GM23338 (cell line): ENCODE measurements around the gene CDKN2AIP. TPM values are rescaled to one million over a fixed set of nuclear protein-coding genes. Genes with fewer than 3 reads are reported as not detected.

Source experiments
- ATAC-seq: fragments of 200-7000 bp; cut with Tn5 transposase; 3 replicates; pipeline ENCODE4 v1.9.1; 2020
- DNase-seq: peaks from one replicate; pipeline ENCODE4 v3.0.0-alpha.2; 2015; ENCODE audit warnings: low spot score
- H2AFZ ChIP-seq: fragments of 200-600 bp; sonication (generic); 2 replicates; pipeline ENCODE4 v1.8.0; 2016; ENCODE audit warnings: antibody characterized with exemption, mild to moderate bottlenecking, moderate library complexity
- H3F3A ChIP-seq: fragments of 200-600 bp; sonication (generic); replicated peaks from 2 replicates; pipeline ENCODE4 v1.8.0; 2017; ENCODE audit warnings: antibody characterized with exemption, mixed run types, low read depth
- H3K27ac ChIP-seq: fragments of 200-600 bp; sonication (generic); 2 replicates; pipeline ENCODE4 v1.6.1; 2016; ENCODE audit warnings: low read depth
- H3K27me3 ChIP-seq: fragments of 200-600 bp; sonication (generic); 2 replicates; pipeline ENCODE4 v1.8.0; 2016; ENCODE audit warnings: mild to moderate bottlenecking, mixed run types, moderate library complexity; ENCODE audit not compliant: insufficient read depth
- H3K36me3 ChIP-seq: fragments of 200-600 bp; sonication (generic); 2 replicates; pipeline ENCODE4 v1.8.0; 2016; ENCODE audit warnings: mild to moderate bottlenecking; ENCODE audit not compliant: insufficient read depth
- H3K4me1 ChIP-seq: fragments of 200-600 bp; sonication (generic); 2 replicates; pipeline ENCODE4 v1.8.0; 2016; ENCODE audit warnings: mild to moderate bottlenecking, moderate library complexity; ENCODE audit not compliant: insufficient read depth
- H3K4me2 ChIP-seq: fragments of 200-600 bp; sonication (generic); 2 replicates; pipeline ENCODE4 v1.7.1; 2017; ENCODE audit warnings: mixed run types
- H3K4me3 ChIP-seq: fragments of 200-600 bp; sonication (generic); 2 replicates; pipeline ENCODE4 v1.6.1; 2016; ENCODE audit warnings: mixed run types
- H3K79me2 ChIP-seq: fragments of 200-600 bp; sonication (generic); replicated peaks from 2 replicates; pipeline ENCODE4 v1.8.0; 2017; ENCODE audit warnings: mild to moderate bottlenecking; ENCODE audit not compliant: insufficient read depth
- H3K9me2 ChIP-seq: fragments of 200-600 bp; sonication (generic); 2 replicates; pipeline ENCODE4 v1.8.0; 2017; ENCODE audit not compliant: insufficient read depth
- H4K20me1 ChIP-seq: fragments of 200-600 bp; sonication (generic); replicated peaks from 2 replicates; pipeline ENCODE4 v1.8.0; 2017; ENCODE audit warnings: mild to moderate bottlenecking; ENCODE audit not compliant: insufficient read depth
- H3K27ac Mint-ChIP-seq: 2 replicates; pipeline ENCODE4 v1.8.0; 2020; ENCODE audit warnings: inconsistent platforms, mild to moderate bottlenecking, moderate library complexity, mixed read lengths
- H3K27me3 Mint-ChIP-seq: 3 replicates; pipeline ENCODE4 v1.8.0; 2022; ENCODE audit warnings: low read depth, mild to moderate bottlenecking, moderate library complexity, mixed read lengths, inconsistent platforms; ENCODE audit not compliant: insufficient read depth, poor library complexity
- H3K36me3 Mint-ChIP-seq: 3 replicates; pipeline ENCODE4 v1.8.0; 2021; ENCODE audit warnings: low read depth, mild to moderate bottlenecking, inconsistent platforms, moderate library complexity, mixed read lengths
- H3K4me1 Mint-ChIP-seq: 3 replicates; pipeline ENCODE4 v1.8.0; 2020; ENCODE audit warnings: mild to moderate bottlenecking, inconsistent platforms, mixed read lengths
- H3K4me3 Mint-ChIP-seq: 3 replicates; pipeline ENCODE4 v1.8.0; 2021; ENCODE audit warnings: moderate library complexity, mild to moderate bottlenecking, inconsistent platforms, mixed read lengths
- H3K9me3 Mint-ChIP-seq: 3 replicates; pipeline ENCODE4 v1.8.0; 2020; ENCODE audit warnings: moderate library complexity, mild to moderate bottlenecking, inconsistent platforms, mixed read lengths
- CREB1 ChIP-seq: fragments of 250-450 bp; sonication (Bioruptor Pico); IDR thresholded peaks from 2 replicates; pipeline ENCODE4 v1.5.0; 2020; ENCODE audit warnings: low read depth, mild to moderate bottlenecking, moderate library complexity
- CTCF ChIP-seq, 2 experiments: fragments of 200-600 bp in 1 of 2; sonication (generic) in 1 of 2; conservative IDR thresholded peaks; 2 replicates each; pipeline versions ENCODE4 v1.5.1 to v1.6.1; 2016 to 2017; ENCODE audit warnings: antibody characterized with exemption in 2 of 2, low read depth in 2 of 2, mild to moderate bottlenecking in 2 of 2, moderate library complexity in 1 of 2
- ETS1 ChIP-seq: IDR thresholded peaks from 2 replicates; pipeline ENCODE4 v1.6.1; 2016; ENCODE audit warnings: antibody characterized with exemption
- EZH2phosphoT487 ChIP-seq: fragments of 200-600 bp; sonication (generic); IDR thresholded peaks from one replicate; pipeline ENCODE4 v1.8.1; 2018; ENCODE audit warnings: antibody characterized with exemption; ENCODE audit not compliant: unreplicated experiment
- NANOG ChIP-seq: IDR thresholded peaks from 2 replicates; pipeline ENCODE4 v1.6.1; 2016; ENCODE audit warnings: antibody characterized with exemption, borderline replicate concordance
- POLR2AphosphoS5 ChIP-seq: IDR thresholded peaks from 2 replicates; pipeline ENCODE4 v1.6.1; 2016; ENCODE audit warnings: antibody characterized with exemption, low read depth
- REST ChIP-seq: IDR thresholded peaks from one replicate; pipeline ENCODE4 v1.6.1; 2018; ENCODE audit warnings: antibody characterized with exemption; ENCODE audit not compliant: unreplicated experiment
- STAT1 ChIP-seq: IDR thresholded peaks from one replicate; pipeline ENCODE4 v1.6.1; 2016; ENCODE audit warnings: antibody characterized with exemption; ENCODE audit not compliant: unreplicated experiment
- ZNF114 ChIP-seq: fragments of 250-450 bp; sonication (Bioruptor Pico); IDR thresholded peaks from 2 replicates; pipeline ENCODE4 v1.5.0; 2020; ENCODE audit warnings: mild to moderate bottlenecking, moderate library complexity
- ZNF462 ChIP-seq: fragments of 250-450 bp; sonication (Bioruptor Pico); IDR thresholded peaks from 2 replicates; pipeline ENCODE4 v1.5.0; 2020; ENCODE audit warnings: mild to moderate bottlenecking, moderate library complexity
- polyA plus RNA-seq: library from polyadenylated mRNA; unstranded; fragments of >200 nt; fragmentation: Nextera tagmentation; extraction: Ambion mirVana; gene quantifications from 2 replicates; pipeline ENCODE4 v1.2.1, GENCODE V29; 2016
- total RNA-seq: library from RNA; depleted of rRNA; stranded (reverse); fragments of >200 nt; shearing (Covaris generic); gene quantifications from 2 replicates; pipeline ENCODE4 v1.2.3, GENCODE V29; 2014

CDKN2AIP gene
- total and polyA plus RNA-seq, 2 experiments from 2014 or later, result 15.2 to 27.2 TPM

- ATAC-seq, result no peak
- peaks cover 23% of the 10 kb centered on the region for H3K4me1 Mint-ChIP-seq
- TF ChIP-seq STAT1, result no peak
- no peak for TF ChIP-seq CREB1 (CRISPR knock-in tag)
- TF ChIP-seq ZNF462 (CRISPR knock-in tag), result no peak
- no peak for TF ChIP-seq ZNF114 (CRISPR knock-in tag)
- no peak for TF ChIP-seq POLR2AphosphoS5
- TF ChIP-seq NANOG, result no peak
- no peak for TF ChIP-seq EZH2phosphoT487
- no peak for TF ChIP-seq REST
- TF ChIP-seq CTCF (conservative IDR thresholded peaks at IDR 0.05; ENCODE audit: low read depth in 2 of 2), result no peak
- TF ChIP-seq ETS1, result no peak
- Histone ChIP-seq H2AFZ (no peak overlapping the region), H3K9me2 (no peaks in the 10 kb centered on the region), H3F3A (no peaks in the 10 kb centered on the region), H3K4me3 (no peak overlapping the region), H3K4me1 (peaks cover 5% of the 10 kb centered on the region), H3K27me3 (no peaks in the 10 kb centered on the region), H3K4me2 (no peak overlapping the region), H3K79me2 (no peaks in the 10 kb centered on the region), H4K20me1 (no peaks in the 10 kb centered on the region), H3K27ac (no peak overlapping the region), H3K36me3 (no peaks in the 10 kb centered on the region; the same call in 1 of the 2 replicates)
- H3K27ac Mint-ChIP-seq, result no peak overlapping the region
- peaks cover 41% of the 10 kb centered on the region for H3K36me3 Mint-ChIP-seq
- H3K9me3 Mint-ChIP-seq, result peaks cover 32% of the 10 kb centered on the region
- H3K4me3 Mint-ChIP-seq, result no peak overlapping the region
- DNase-seq, result no peak
- peaks cover 6% of the 10 kb centered on the region for H3K27me3 Mint-ChIP-seq
Measured at GRCh38 chr4:183469285-183469684, 24.8 kb downstream of the CDKN2AIP start.
